IMR-90 (cell line): ENCODE results near the gene ABR. TPM values are rescaled to one million over a fixed set of nuclear protein-coding genes. Genes with fewer than 3 reads are reported as not detected.

ENCODE experiments used
- ATAC-seq: fragments of 200-7000 bp; cut with Tn5 transposase; 2 replicates; pipeline ENCODE4 v1.9.1; 2020; ENCODE audit warnings: low read depth, mild to moderate bottlenecking, moderate library complexity
- BruUV-seq: library from RNA; stranded (reverse); fragments of 400-500 nt; replicated peaks from 2 replicates; lab custom pipeline; 2021; lab: Mats Ljungman, UMichigan
- CTCF ChIA-PET: fragments of 300-600 bp; formaldehyde crosslinking; extraction: SDS; loops from one replicate; lab custom pipeline; 2021; ENCODE audit warnings: antibody characterized with exemption; lab: Yijun Ruan, JAX
- POLR2A ChIA-PET: fragments of 300-600 bp; sonication (Branson Sonifier 250); formaldehyde crosslinking; loops from one replicate; lab custom pipeline; 2022; ENCODE audit warnings: antibody characterized with exemption; ENCODE audit not compliant: unreplicated experiment; lab: Charles Lee
- DNase-seq: peaks from one replicate; pipeline ENCODE4 v3.0.0; 2013
- H2AFZ ChIP-seq: replicated peaks from 2 replicates; pipeline ENCODE3; 2013; ENCODE audit warnings: low read length, mild to moderate bottlenecking; ENCODE audit not compliant: poor library complexity
- H2AK5ac ChIP-seq: 2 replicates; pipeline ENCODE4 v1.6.1; 2013; ENCODE audit warnings: low read depth, low read length, inconsistent platforms
- H2AK9ac ChIP-seq: replicated peaks from 2 replicates; pipeline ENCODE3; 2013; ENCODE audit warnings: mild to moderate bottlenecking, low read depth, low read length, moderate library complexity; ENCODE audit not compliant: poor library complexity
- H2BK120ac ChIP-seq: 2 replicates; pipeline ENCODE4 v1.6.1; 2013; ENCODE audit warnings: low read depth, low read length, inconsistent platforms
- H2BK15ac ChIP-seq: 3 replicates; pipeline ENCODE4 v1.6.1; 2013; ENCODE audit warnings: low read depth, low read length, inconsistent platforms
- H2BK20ac ChIP-seq: 2 replicates; pipeline ENCODE4 v1.6.1; 2013; ENCODE audit warnings: low read depth, mild to moderate bottlenecking, inconsistent platforms, low read length, moderate library complexity
- H2BK5ac ChIP-seq: 2 replicates; pipeline ENCODE4 v1.6.1; 2013; ENCODE audit warnings: mild to moderate bottlenecking, low read depth, low read length, inconsistent platforms; ENCODE audit not compliant: poor library complexity, severe bottlenecking
- H3K14ac ChIP-seq: replicated peaks from 2 replicates; pipeline ENCODE4 v1.6.1; 2013; ENCODE audit warnings: low read depth, low read length, inconsistent platforms
- H3K18ac ChIP-seq: 2 replicates; pipeline ENCODE4 v1.6.1; 2013; ENCODE audit warnings: low read depth, low read length, control low read depth
- H3K23ac ChIP-seq: 2 replicates; pipeline ENCODE4 v1.6.1; 2013; ENCODE audit warnings: low read depth, low read length, inconsistent platforms
- H3K27ac ChIP-seq: 2 replicates; pipeline ENCODE4 v1.5.1; 2013; ENCODE audit warnings: mild to moderate bottlenecking, control low read depth, low read length; ENCODE audit not compliant: insufficient read depth
- H3K27me3 ChIP-seq: 2 replicates; pipeline ENCODE4 v1.6.1; 2013; ENCODE audit warnings: low read length; ENCODE audit not compliant: control insufficient read depth, insufficient read depth
- H3K36me3 ChIP-seq: 2 replicates; pipeline ENCODE4 v1.6.1; 2013; ENCODE audit warnings: low read length, mixed read lengths; ENCODE audit not compliant: control insufficient read depth, insufficient read depth
- H3K4ac ChIP-seq: 2 replicates; pipeline ENCODE4 v1.6.1; 2013; ENCODE audit warnings: low read depth, low read length, inconsistent platforms
- H3K4me1 ChIP-seq: 2 replicates; pipeline ENCODE4 v1.6.1; 2013; ENCODE audit warnings: low read length, mixed read lengths; ENCODE audit not compliant: control insufficient read depth, insufficient read depth
- H3K4me2 ChIP-seq: 2 replicates; pipeline ENCODE4 v1.6.1; 2013; ENCODE audit warnings: low read depth, mild to moderate bottlenecking, control low read depth, low read length, moderate library complexity
- H3K4me3 ChIP-seq: 2 replicates; pipeline ENCODE4 v1.5.1; 2013; ENCODE audit warnings: low read depth, mild to moderate bottlenecking, control low read depth, low read length, moderate library complexity; ENCODE audit not compliant: insufficient read depth
- H3K56ac ChIP-seq: 2 replicates; pipeline ENCODE4 v1.6.1; 2013; ENCODE audit warnings: low read length, inconsistent platforms; ENCODE audit not compliant: insufficient read depth; ENCODE audit errors: extremely low read depth
- H3K79me1 ChIP-seq, 2 experiments: 2 replicates each; pipeline ENCODE4 v1.6.1; 2013; ENCODE audit warnings: low read length in 2 of 2, inconsistent platforms in 1 of 2, low read depth in 1 of 2
- H3K9ac ChIP-seq: 2 replicates; pipeline ENCODE4 v1.6.1; 2013; ENCODE audit warnings: low read depth, low read length, control low read depth
- H3K9me1 ChIP-seq: 2 replicates; pipeline ENCODE4 v1.6.1; 2013; ENCODE audit warnings: low read length, inconsistent platforms; ENCODE audit not compliant: insufficient read depth
- H3K9me3 ChIP-seq: 2 replicates; pipeline ENCODE4 v1.6.1; 2013; ENCODE audit warnings: low read length; ENCODE audit not compliant: control insufficient read depth, insufficient read depth
- H4K20me1 ChIP-seq: 2 replicates; pipeline ENCODE4 v1.6.1; 2013; ENCODE audit warnings: low read length, inconsistent platforms; ENCODE audit not compliant: insufficient read depth
- H4K5ac ChIP-seq: 2 replicates; pipeline ENCODE4 v1.6.1; 2013; ENCODE audit warnings: mild to moderate bottlenecking, low read depth, low read length, control low read depth
- H4K8ac ChIP-seq, 2 experiments: 2 replicates each; pipeline ENCODE4 v1.6.1; 2013; ENCODE audit warnings: low read depth in 2 of 2, low read length in 2 of 2, control low read depth in 1 of 2, inconsistent platforms in 1 of 2
- H4K91ac ChIP-seq: 2 replicates; pipeline ENCODE4 v1.6.1; 2013; ENCODE audit warnings: low read depth, low read length, inconsistent platforms; ENCODE audit not compliant: insufficient read depth
- BHLHE40 ChIP-seq: fragments of 150-350 bp; IDR thresholded peaks from 2 replicates; pipeline ENCODE4 v1.6.1; 2016; ENCODE audit warnings: mild to moderate bottlenecking, low read depth, low read length
- CHD1 ChIP-seq: IDR thresholded peaks from 2 replicates; pipeline ENCODE4 v1.6.1; 2012; ENCODE audit warnings: low read depth, low read length, improper control_type of control experiment
- CTCF ChIP-seq: conservative IDR thresholded peaks from 2 replicates; pipeline ENCODE4 v1.5.1; 2012; ENCODE audit warnings: mild to moderate bottlenecking, low read depth, low read length, improper control_type of control experiment
- MAFK ChIP-seq: IDR thresholded peaks from 2 replicates; pipeline ENCODE4 v1.6.1; 2012; ENCODE audit warnings: low read depth, low read length, improper control_type of control experiment
- NFE2L2 ChIP-seq: fragments of 150-350 bp; IDR thresholded peaks from 2 replicates; pipeline ENCODE4 v1.6.1; 2016; ENCODE audit warnings: low read depth, mild to moderate bottlenecking, low read length
- POLR2A ChIP-seq: IDR thresholded peaks from 2 replicates; pipeline ENCODE4 v1.6.1; 2012; ENCODE audit warnings: mild to moderate bottlenecking, low read depth, low read length
- RAD21 ChIP-seq: IDR thresholded peaks from 2 replicates; pipeline ENCODE4 v1.6.1; 2012; ENCODE audit warnings: low read length, improper control_type of control experiment
- USF2 ChIP-seq: fragments of 150-350 bp; IDR thresholded peaks from 2 replicates; pipeline ENCODE4 v1.6.1; 2017; ENCODE audit warnings: mild to moderate bottlenecking, antibody characterized with exemption, low read length, low read depth
- WGBS, 2 experiments: methylation state at CpG; one replicate each; pipeline versions ENCODE4 v1.1.5 to v1.1.7; 2013; ENCODE audit warnings: missing lambda C conversion rate in 2 of 2; ENCODE audit not compliant: insufficient read length in 1 of 2; ENCODE audit errors: extremely low coverage in 2 of 2; 5-methylcytosine and 5-hydroxymethylcytosine counted together
- dilution Hi-C: fragments of 300-500 bp; cut with HindIII; formaldehyde crosslinking; loops from one replicate; pipeline ENCODE4 v1.14.3; 2018; ENCODE audit warnings: low sequenced_read_pairs; ENCODE audit not compliant: unreplicated experiment
- in situ Hi-C: fragments of 300-500 bp; cut with MboI; formaldehyde crosslinking; loops from 3 replicates; pipeline ENCODE4 v1.14.3; 2019; ENCODE audit warnings: low sequenced_read_pairs, inconsistent platforms, mixed read lengths
- intact Hi-C: fragments of 100-400 bp; cut with micrococcal nuclease; formaldehyde crosslinking; loops from 2 replicates; pipeline ENCODE4 v1.10.0; 2022
- polyA plus RNA-seq, 3 experiments: library from polyadenylated mRNA; depleted of rRNA; stranded (reverse); fragments of >200 nt; gene quantifications; 2 replicates each; pipeline ENCODE4 v1.2.3, GENCODE V29; 2012; ENCODE audit warnings: low replicate concordance in 1 of 3
- total RNA-seq: library from RNA; depleted of rRNA; stranded (reverse); fragments of >200 nt; gene quantifications from 2 replicates; pipeline ENCODE4 v1.2.3, GENCODE V29; 2012

Gene ABR
- total and polyA plus RNA-seq, 2 of the 4 experiments (the other 2 are of a cell fraction) = 28.3 to 79.7 TPM

- H2AK5ac ChIP-seq = no peak overlapping the region
- BruUV-seq = no TSS peak
- POLR2A ChIA-PET = no interaction called here
Measured at GRCh38 chr17:1145311-1145986, 34.3 kb downstream of the ABR start.

More at GRCh38 chr17:1145311-1145986, 34.3 kb downstream of the ABR start:
- Histone ChIP-seq H3K4me1 (peaks cover 2% of the 10 kb centered on the region; the same call in 1 of the 2 replicates), H2BK20ac (no peak overlapping the region), H3K4ac (no peak overlapping the region), H4K91ac (no peak overlapping the region), H3K23ac (no peak overlapping the region), H3K9me3 (no peaks in the 10 kb centered on the region), H2BK15ac (no peak overlapping the region), H3K9me1 (0 out of 2 replicates have a peak, but pooled peaks cover 7% of the 10 kb centered on the region), H4K8ac (no peak overlapping the region), H2BK120ac (no peak overlapping the region), H2AFZ (no peak overlapping the region), H3K9ac (no peak overlapping the region), H3K27me3 (peaks cover 2% of the 10 kb centered on the region; the same call in 1 of the 2 replicates), H3K18ac (no peak overlapping the region), H2AK9ac (no peak overlapping the region), H3K36me3 (peaks cover 11% of the 10 kb centered on the region; the same call in 1 of the 2 replicates), H2BK5ac (no peak overlapping the region), H3K79me1 (no peaks in the 10 kb centered on the region), H3K4me2 (no peak overlapping the region), H3K4me3 (no peak overlapping the region), H3K14ac (no peak overlapping the region), H3K56ac (no peak overlapping the region), H4K20me1 (peaks cover 60% of the 10 kb centered on the region), H3K27ac (no peak overlapping the region), H4K5ac (no peak overlapping the region)
- in situ Hi-C loops (no loop called here), dilution Hi-C loops (no loop called here), intact Hi-C loops (no loop called here)
- WGBS, 2 experiments = 90% methylated on average over 3 of the region's 14 CpGs; no CpG with 5 or more reads in 1 of the 2 experiments
- CTCF ChIA-PET = no interaction called here
- no peak for ATAC-seq
- DNase-seq = no peak
- TF ChIP-seq RAD21 (no peak), MAFK (no peak), BHLHE40 (no peak), NFE2L2 (no peak), USF2 (no peak), CTCF (no peak), POLR2A (no peak), CHD1 (no peak)
